B cell (primary cell): Measurements from ENCODE around the gene NEU4.

Experiments
- EZH2 ChIP-seq: IDR thresholded peaks from 2 replicates; pipeline ENCODE4 v1.6.1; 2012; ENCODE audit warnings: borderline replicate concordance, low read depth, mild to moderate bottlenecking, moderate library complexity, low read length; ENCODE audit not compliant: insufficient read depth, poor library complexity, severe bottlenecking
- TF ChIP-seq, protein P1 (sequence below): fragments of 200-600 bp; IDR thresholded peaks from one replicate; pipeline ENCODE4 v1.8.0; 2022; ENCODE audit warnings: antibody characterized with exemption, mild to moderate bottlenecking

DNA sequence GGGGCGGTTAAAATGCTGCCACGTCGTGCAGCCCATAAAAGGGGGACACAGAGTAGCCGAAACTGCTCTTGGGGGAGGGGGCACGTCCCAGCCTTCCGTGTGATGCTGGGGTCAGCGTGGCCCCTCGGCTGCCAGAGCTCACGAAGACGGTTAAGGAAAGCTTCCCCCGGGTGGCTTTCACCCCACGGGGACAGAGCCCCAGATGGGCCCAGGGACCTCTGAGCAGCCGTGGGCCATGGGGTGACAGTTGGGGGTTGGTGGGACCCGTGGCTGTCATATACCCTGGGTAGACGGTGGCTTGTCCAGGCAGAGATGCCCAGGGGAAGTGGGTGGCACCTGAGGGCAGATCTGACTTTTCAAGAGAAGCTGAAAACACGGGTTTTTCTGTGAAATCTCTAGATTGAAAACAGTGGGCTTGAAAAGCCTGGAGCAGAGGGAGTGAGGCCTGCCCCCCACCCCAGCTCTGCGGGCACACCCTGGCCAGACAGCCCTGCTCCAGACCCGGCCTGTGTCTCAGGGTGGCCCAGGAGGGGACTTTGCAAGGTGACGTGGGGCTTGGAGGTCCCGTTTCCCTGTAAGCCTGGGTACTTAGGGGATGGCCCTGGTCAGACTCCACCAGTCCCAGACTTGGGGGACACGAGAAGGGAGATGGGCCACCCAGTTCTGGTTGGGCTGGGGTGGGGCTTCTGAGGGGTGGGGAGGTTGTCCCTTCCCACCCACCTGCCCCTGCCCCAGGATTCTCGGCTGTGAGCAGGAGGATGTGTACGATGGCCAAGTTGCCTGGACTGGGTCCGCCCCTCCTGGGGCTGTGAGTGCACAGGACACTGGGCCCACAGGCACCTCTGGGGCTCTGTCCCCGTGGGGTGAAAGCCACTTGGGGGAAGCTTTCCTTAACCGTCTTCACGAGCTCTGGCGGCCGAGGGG is 652 bp downstream of the NEU4 start:
- TF ChIP-seq, protein P1, sequence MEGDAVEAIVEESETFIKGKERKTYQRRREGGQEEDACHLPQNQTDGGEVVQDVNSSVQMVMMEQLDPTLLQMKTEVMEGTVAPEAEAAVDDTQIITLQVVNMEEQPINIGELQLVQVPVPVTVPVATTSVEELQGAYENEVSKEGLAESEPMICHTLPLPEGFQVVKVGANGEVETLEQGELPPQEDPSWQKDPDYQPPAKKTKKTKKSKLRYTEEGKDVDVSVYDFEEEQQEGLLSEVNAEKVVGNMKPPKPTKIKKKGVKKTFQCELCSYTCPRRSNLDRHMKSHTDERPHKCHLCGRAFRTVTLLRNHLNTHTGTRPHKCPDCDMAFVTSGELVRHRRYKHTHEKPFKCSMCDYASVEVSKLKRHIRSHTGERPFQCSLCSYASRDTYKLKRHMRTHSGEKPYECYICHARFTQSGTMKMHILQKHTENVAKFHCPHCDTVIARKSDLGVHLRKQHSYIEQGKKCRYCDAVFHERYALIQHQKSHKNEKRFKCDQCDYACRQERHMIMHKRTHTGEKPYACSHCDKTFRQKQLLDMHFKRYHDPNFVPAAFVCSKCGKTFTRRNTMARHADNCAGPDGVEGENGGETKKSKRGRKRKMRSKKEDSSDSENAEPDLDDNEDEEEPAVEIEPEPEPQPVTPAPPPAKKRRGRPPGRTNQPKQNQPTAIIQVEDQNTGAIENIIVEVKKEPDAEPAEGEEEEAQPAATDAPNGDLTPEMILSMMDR: no peak
- TF ChIP-seq EZH2: no peak
